Measurements from ENCODE around the gene PRKAA2.
A peak's percentile ranks its signal among the peaks of the same experiment; 100 is the strongest.

GRCh38 chr1:56644919-56645676 is at the start of gene PRKAA2:
- TF ChIP-seq CTCF (conservative IDR thresholded peaks at IDR 0.05) (no peak; the same call in 1 of the 2 replicates), ZFX (IDR thresholded peaks at IDR 0.05) (peak; percentile 88)

Data from C4-2B (cell line).